ENCODE data around the gene KLK4. TPM values are rescaled to one million over a fixed set of nuclear protein-coding genes. Genes with fewer than 3 reads are reported as not detected.
A peak's percentile ranks its signal among the peaks of the same experiment; 100 is the strongest.

KLK4 gene
- total and polyA plus RNA-seq, 9 of the 15 experiments (the other 6 are each of a cell fraction or from before 2014, with no cell fraction given): not detected

- TF ChIP-seq RREB1 (CRISPR knock-in tag; IDR thresholded peaks at IDR 0.05) (no peak), ELF2 (CRISPR knock-in tag; IDR thresholded peaks at IDR 0.05) (no peak), ZNF449 (CRISPR knock-in tag; IDR thresholded peaks at IDR 0.05) (no peak), SAP30 (IDR thresholded peaks at IDR 0.05; ENCODE audit: borderline replicate concordance, insufficient read depth, low read depth, low read length, poor library complexity, severe bottlenecking) (no peak), GABPB2 (CRISPR knock-in tag; conservative IDR thresholded peaks at IDR 0.05) (no peak), NCOA4 (IDR thresholded peaks at IDR 0.05; ENCODE audit: partially characterized antibody) (no peak), ZNF197 (CRISPR knock-in tag; IDR thresholded peaks at IDR 0.05; ENCODE audit: low read depth) (0 out of 2 replicates have a peak, but pooled peaks have one; percentile 57), GABPA (tag; conservative IDR thresholded peaks at IDR 0.05; ENCODE audit: low read depth) (peak; percentile 93), USF1 (CRISPR knock-in tag; IDR thresholded peaks at IDR 0.05) (no peak), RAD21 (CRISPR knock-in tag; conservative IDR thresholded peaks at IDR 0.05 in 1 of 2, IDR thresholded peaks at IDR 0.05 in 1 of 2) (no peak), ZNF592 (IDR thresholded peaks at IDR 0.05) (no peak), ZNF699 (CRISPR knock-in tag; IDR thresholded peaks at IDR 0.05; ENCODE audit: insufficient replicate concordance) (no peak), PYGO2 (tag; IDR thresholded peaks at IDR 0.05) (0 out of 2 replicates have a peak, but pooled peaks have one; percentile 53), HOXB6 (CRISPR knock-in tag; IDR thresholded peaks at IDR 0.05; ENCODE audit: borderline replicate concordance) (no peak), RNF2 (IDR thresholded peaks at IDR 0.05) (no peak), NCOA1 (IDR thresholded peaks at IDR 0.05; ENCODE audit: low read depth) (no peak)
Measured at GRCh38 chr19:50899569-50899968, 11.6 kb downstream of the KLK4 start (continued).

Measured in K562 (cell line).